A549 (cell line): ENCODE data around the gene IL6R.

ENCODE experiments used
- BHLHE40 ChIP-seq: IDR thresholded peaks from 2 replicates; pipeline ENCODE4 v1.6.1; 2012; ENCODE audit warnings: low read depth, low read length, inconsistent platforms
- CHD2 ChIP-seq: fragments of 150-350 bp; IDR thresholded peaks from 2 replicates; pipeline ENCODE4 v1.6.1; 2014; ENCODE audit warnings: low read length; ENCODE audit not compliant: partially characterized antibody
- CTCF ChIP-seq: fragments of >200 bp; sonication (Bioruptor Twin); formaldehyde crosslinking; IDR thresholded peaks from 3 replicates; pipeline ENCODE4 v1.5.1; 2016
- EHMT2 ChIP-seq: fragments of 200-600 bp; sonication (generic); IDR thresholded peaks from 2 replicates; pipeline ENCODE4 v1.6.1; 2016; ENCODE audit warnings: antibody characterized with exemption, low read depth, mild to moderate bottlenecking, moderate library complexity
- ELK1 ChIP-seq: fragments of 150-350 bp; IDR thresholded peaks from 2 replicates; pipeline ENCODE4 v1.6.1; 2014; ENCODE audit warnings: low read depth, mild to moderate bottlenecking, low read length
- MAFK ChIP-seq: fragments of 450-650 bp; IDR thresholded peaks from 2 replicates; pipeline ENCODE4 v1.6.1; 2014; ENCODE audit not compliant: partially characterized antibody
- MAX ChIP-seq: IDR thresholded peaks from 2 replicates; pipeline ENCODE4 v1.6.1; 2012
- NR3C1 ChIP-seq: fragments of >200 bp; sonication (Bioruptor Twin); formaldehyde crosslinking; IDR thresholded peaks from 3 replicates; pipeline ENCODE4 v1.6.1; 2017
- POLR2A ChIP-seq: IDR thresholded peaks from 2 replicates; pipeline ENCODE4 v1.6.1; 2012; ENCODE audit warnings: mild to moderate bottlenecking, low read length
- RARB ChIP-seq: fragments of 250-450 bp; sonication (Bioruptor Pico); IDR thresholded peaks from 2 replicates; pipeline ENCODE4 v1.8.0; 2021; ENCODE audit warnings: mild to moderate bottlenecking, moderate library complexity
- ZSCAN20 ChIP-seq: fragments of 250-450 bp; sonication (Bioruptor Pico); IDR thresholded peaks from 2 replicates; pipeline ENCODE4 v1.8.0; 2022; ENCODE audit warnings: mild to moderate bottlenecking, moderate library complexity
- TF ChIP-seq, protein P1 (sequence below): IDR thresholded peaks from 2 replicates; pipeline ENCODE4 v1.6.1; 2012; ENCODE audit warnings: low read depth, borderline replicate concordance

DNA sequence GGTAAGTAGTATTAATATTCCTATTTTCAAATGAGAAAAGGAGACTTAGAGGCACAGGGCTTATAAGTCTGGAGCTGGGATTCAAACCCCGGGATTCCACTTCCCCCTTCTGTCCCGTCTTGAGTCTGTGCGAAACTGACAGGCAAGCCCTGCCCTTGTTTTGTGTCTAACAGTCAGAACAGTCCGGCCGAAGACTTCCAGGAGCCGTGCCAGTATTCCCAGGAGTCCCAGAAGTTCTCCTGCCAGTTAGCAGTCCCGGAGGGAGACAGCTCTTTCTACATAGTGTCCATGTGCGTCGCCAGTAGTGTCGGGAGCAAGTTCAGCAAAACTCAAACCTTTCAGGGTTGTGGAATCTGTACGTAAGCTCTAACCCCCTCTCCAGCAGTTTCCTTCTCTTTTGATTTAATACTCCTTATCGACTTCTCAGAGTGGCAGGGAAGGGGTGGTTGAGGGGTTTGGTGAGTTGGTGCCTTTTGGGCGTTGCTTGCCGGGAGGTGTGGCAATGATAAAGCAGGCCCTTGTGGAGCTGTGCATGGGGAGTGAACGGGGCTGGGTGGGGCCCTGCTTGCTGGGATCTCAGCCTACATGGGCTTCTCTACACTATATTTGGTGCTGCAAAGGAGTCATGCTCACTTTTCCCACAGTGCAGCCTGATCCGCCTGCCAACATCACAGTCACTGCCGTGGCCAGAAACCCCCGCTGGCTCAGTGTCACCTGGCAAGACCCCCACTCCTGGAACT lies 29.4 kb downstream of the IL6R start:
- no peak for TF ChIP-seq POLR2A
- no peak for TF ChIP-seq CTCF
- TF ChIP-seq ELK1 = no peak
- TF ChIP-seq RARB (CRISPR knock-in tag) = no peak
- TF ChIP-seq CHD2 = no peak
- no peak for TF ChIP-seq NR3C1
- no peak for TF ChIP-seq ZSCAN20 (CRISPR knock-in tag)
- TF ChIP-seq MAFK = no peak
- TF ChIP-seq EHMT2 = no peak
- TF ChIP-seq, protein P1, sequence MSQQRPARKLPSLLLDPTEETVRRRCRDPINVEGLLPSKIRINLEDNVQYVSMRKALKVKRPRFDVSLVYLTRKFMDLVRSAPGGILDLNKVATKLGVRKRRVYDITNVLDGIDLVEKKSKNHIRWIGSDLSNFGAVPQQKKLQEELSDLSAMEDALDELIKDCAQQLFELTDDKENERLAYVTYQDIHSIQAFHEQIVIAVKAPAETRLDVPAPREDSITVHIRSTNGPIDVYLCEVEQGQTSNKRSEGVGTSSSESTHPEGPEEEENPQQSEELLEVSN = no peak
- TF ChIP-seq MAX = no peak
- TF ChIP-seq BHLHE40 = no peak
